Neuronal stem cell (in vitro differentiated cells): ENCODE data around the gene BRAT1.

Source experiments
- DNase-seq: peaks from one replicate; pipeline ENCODE4 v3.0.0-alpha.2; 2013; ENCODE audit warnings: low spot score
- H2AFZ ChIP-seq: one replicate; pipeline ENCODE4 v1.6.1; 2013; ENCODE audit warnings: mild to moderate bottlenecking, low read length, inconsistent platforms
- H2AK5ac ChIP-seq: 2 replicates; pipeline ENCODE4 v1.6.1; 2013; ENCODE audit warnings: low read depth, mild to moderate bottlenecking, inconsistent platforms, low read length, moderate library complexity, mixed read lengths
- H2BK120ac ChIP-seq: 2 replicates; pipeline ENCODE4 v1.6.1; 2013; ENCODE audit warnings: low read depth, mild to moderate bottlenecking, inconsistent platforms, low read length, moderate library complexity, mixed read lengths
- H2BK12ac ChIP-seq: one replicate; pipeline ENCODE4 v1.6.1; 2013; ENCODE audit warnings: low read length, inconsistent platforms
- H2BK15ac ChIP-seq: 2 replicates; pipeline ENCODE4 v1.6.1; 2013; ENCODE audit warnings: mild to moderate bottlenecking, low read length, inconsistent platforms, mixed read lengths
- H2BK5ac ChIP-seq: one replicate; pipeline ENCODE4 v1.6.1; 2013; ENCODE audit warnings: inconsistent platforms, mild to moderate bottlenecking, low read length, moderate library complexity
- H3K14ac ChIP-seq: one replicate; pipeline ENCODE4 v1.6.1; 2013; ENCODE audit warnings: low read length, inconsistent platforms
- H3K18ac ChIP-seq: 2 replicates; pipeline ENCODE4 v1.6.1; 2013; ENCODE audit warnings: low read length, inconsistent platforms
- H3K23ac ChIP-seq: 2 replicates; pipeline ENCODE4 v1.6.1; 2013; ENCODE audit warnings: low read depth, mild to moderate bottlenecking, mixed read lengths, low read length, inconsistent platforms; ENCODE audit not compliant: poor library complexity
- H3K27ac ChIP-seq: replicated peaks from 3 replicates; pipeline ENCODE4 v1.5.1; 2013; ENCODE audit warnings: low read length, inconsistent platforms
- H3K27me3 ChIP-seq, 3 experiments: 2 replicates each; pipeline ENCODE4 v1.6.1; 2013; ENCODE audit warnings: low read length in 3 of 3, mild to moderate bottlenecking in 2 of 3, inconsistent platforms in 1 of 3, low read depth in 1 of 3, mixed read lengths in 1 of 3, moderate library complexity in 1 of 3; ENCODE audit not compliant: control insufficient read depth in 3 of 3, insufficient read depth in 3 of 3
- H3K36me3 ChIP-seq, 2 donors: replicated peaks in 1 of 2; 2 replicates each; pipeline ENCODE4 v1.6.1; 2013; ENCODE audit warnings: low read length in 2 of 2; ENCODE audit not compliant: control insufficient read depth in 2 of 2, insufficient read depth in 2 of 2
- H3K4ac ChIP-seq: 2 replicates; pipeline ENCODE4 v1.6.1; 2013; ENCODE audit warnings: inconsistent platforms, mild to moderate bottlenecking, low read length, moderate library complexity
- H3K4me1 ChIP-seq, 2 donors: 1 replicate in 1 of 2; 2 replicates in 1 of 2; pipeline ENCODE4 v1.6.1; 2013; ENCODE audit warnings: low read length in 2 of 2, low read depth in 1 of 2; ENCODE audit not compliant: control insufficient read depth in 2 of 2, insufficient read depth in 1 of 2
- H3K4me2 ChIP-seq: one replicate; pipeline ENCODE4 v1.6.1; 2013; ENCODE audit warnings: mild to moderate bottlenecking, low read length, inconsistent platforms; ENCODE audit not compliant: insufficient read depth, poor library complexity, severe bottlenecking
- H3K4me3 ChIP-seq, 2 donors: 2 replicates each; pipeline ENCODE4 v1.5.1; 2013; ENCODE audit warnings: low read length in 2 of 2, mild to moderate bottlenecking in 2 of 2, inconsistent platforms in 1 of 2, moderate library complexity in 1 of 2
- H3K79me1 ChIP-seq: one replicate; pipeline ENCODE4 v1.6.1; 2013; ENCODE audit warnings: low read depth, mild to moderate bottlenecking, inconsistent platforms, low read length, moderate library complexity
- H3K9ac ChIP-seq: one replicate; pipeline ENCODE4 v1.6.1; 2013; ENCODE audit warnings: mild to moderate bottlenecking, low read depth, low read length, inconsistent platforms; ENCODE audit not compliant: poor library complexity
- H3K9me3 ChIP-seq, 2 donors: replicated peaks in 1 of 2; 2 replicates each; pipeline versions ENCODE3 to v1.6.1; 2013; ENCODE audit warnings: low read length in 2 of 2, mild to moderate bottlenecking in 2 of 2, inconsistent platforms in 1 of 2, low read depth in 1 of 2, mixed read lengths in 1 of 2, moderate library complexity in 1 of 2; ENCODE audit not compliant: control insufficient read depth in 2 of 2, insufficient read depth in 1 of 2
- H4K8ac ChIP-seq: one replicate; pipeline ENCODE4 v1.6.1; 2013; ENCODE audit warnings: low read depth, mild to moderate bottlenecking, inconsistent platforms, low read length, moderate library complexity
- H4K91ac ChIP-seq: one replicate; pipeline ENCODE4 v1.6.1; 2013; ENCODE audit warnings: low read length, low read depth, mild to moderate bottlenecking, inconsistent platforms; ENCODE audit not compliant: poor library complexity
- whole genome bisulfite sequencing, 2 donors: extraction: QIAGEN DNeasy Blood & Tissue Kit; methylation state at CpG; one replicate each; pipeline ENCODE4 v1.1.7; 2013; ENCODE audit warnings: missing lambda C conversion rate in 2 of 2, mixed read lengths in 1 of 2; ENCODE audit not compliant: insufficient read length in 2 of 2, insufficient replicate concordance in 1 of 2; ENCODE audit errors: extremely low coverage in 2 of 2; 5-methylcytosine and 5-hydroxymethylcytosine counted together

BRAT1 gene

GRCh38 chr7:2507208-2507916, 48.0 kb downstream of the BRAT1 start:
- peaks cover 0 to 2% (median 0%) of the 10 kb centered on the region in 3 experiments for H3K27me3 ChIP-seq
- peak overlapping the region; percentile 75 for H3K23ac ChIP-seq
- peak overlapping the region; percentile 97 for H2BK5ac ChIP-seq
- peaks cover 38 to 42% of the 10 kb centered on the region in 2 donors for H3K4me1 ChIP-seq
- no CpG with 5 or more reads among the region's 26 CpGs for WGBS, 2 donors
- no peaks in the 10 kb centered on the region for H3K36me3 ChIP-seq
- no peak overlapping the region for H3K27ac ChIP-seq
- peak overlapping the region; percentile 99 for H2AK5ac ChIP-seq
- H4K8ac ChIP-seq = no peak overlapping the region
- peak overlapping the region; percentile 97 for H3K18ac ChIP-seq
- no peak overlapping the region for H3K9ac ChIP-seq
- H3K4me3 ChIP-seq = no peak overlapping the region
- peak overlapping the region; percentile 9 for H4K91ac ChIP-seq
- peak overlapping the region; percentile 99 for H2BK15ac ChIP-seq
- H3K4me2 ChIP-seq = no peak overlapping the region
- DNase-seq = no peak
- peak overlapping the region; percentile 99 for H2BK120ac ChIP-seq
- peak overlapping the region; percentile 100 for H2BK12ac ChIP-seq
- no peaks in the 10 kb centered on the region for H3K79me1 ChIP-seq
- no peak overlapping the region for H3K4ac ChIP-seq
- no peak overlapping the region for H3K14ac ChIP-seq
- no peak overlapping the region for H2AFZ ChIP-seq
- H3K9me3 ChIP-seq = no peaks in the 10 kb centered on the region

GRCh38 chr7:2505401-2505800, 49.9 kb downstream of the BRAT1 start:
- H3K14ac ChIP-seq = peak overlapping the region; percentile 41
- H4K8ac ChIP-seq = no peak overlapping the region
- no peaks in the 10 kb centered on the region for H3K27me3 ChIP-seq
- peak overlapping the region; percentile 100 for H2AK5ac ChIP-seq
- DNase-seq = no peak
- no peak overlapping the region for H2AFZ ChIP-seq
- no peak overlapping the region for H3K4ac ChIP-seq
- H2BK120ac ChIP-seq = peak overlapping the region; percentile 94
- H3K18ac ChIP-seq = peak overlapping the region; percentile 93
- no CpG with 5 or more reads among the region's 14 CpGs for WGBS, 2 donors
- no peaks in the 10 kb centered on the region for H3K36me3 ChIP-seq
- H3K4me2 ChIP-seq = no peak overlapping the region
- peak overlapping the region; percentile 93 for H2BK5ac ChIP-seq
- H3K9ac ChIP-seq = no peak overlapping the region
- H2BK15ac ChIP-seq = peak overlapping the region; percentile 100
- H3K4me1 ChIP-seq = peaks cover 31 to 38% of the 10 kb centered on the region in 2 donors
- no peak overlapping the region for H3K27ac ChIP-seq
- peak overlapping the region; percentile 92 for H2BK12ac ChIP-seq
- H3K23ac ChIP-seq = peak overlapping the region; percentile 52
- no peak overlapping the region for H3K4me3 ChIP-seq
- H3K79me1 ChIP-seq = no peaks in the 10 kb centered on the region
- H4K91ac ChIP-seq = peak overlapping the region; percentile 81
- no peaks in the 10 kb centered on the region for H3K9me3 ChIP-seq

GRCh38 chr7:2504889-2505375, 50.4 kb downstream of the BRAT1 start:
- no peak overlapping the region for H3K4ac ChIP-seq
- H3K18ac ChIP-seq = peak overlapping the region; percentile 93
- H3K4me1 ChIP-seq = peaks cover 34 to 39% of the 10 kb centered on the region in 2 donors
- H4K8ac ChIP-seq = no peak overlapping the region
- H2BK12ac ChIP-seq = peak overlapping the region; percentile 92
- no peaks in the 10 kb centered on the region for H3K27me3 ChIP-seq
- no peak overlapping the region for H2AFZ ChIP-seq
- peak overlapping the region; percentile 12 for H3K14ac ChIP-seq
- H3K23ac ChIP-seq = peak overlapping the region; percentile 23
- DNase-seq = no peak
- H2AK5ac ChIP-seq = peak overlapping the region; percentile 100
- peak overlapping the region; percentile 93 for H2BK5ac ChIP-seq
- no peak overlapping the region for H3K27ac ChIP-seq
- H3K9ac ChIP-seq = no peak overlapping the region
- no CpG with 5 or more reads among the region's 19 CpGs for WGBS, 2 donors
- H3K9me3 ChIP-seq = no peaks in the 10 kb centered on the region
- H3K79me1 ChIP-seq = no peaks in the 10 kb centered on the region
- peak overlapping the region; percentile 94 for H2BK120ac ChIP-seq
- no peak overlapping the region for H3K4me3 ChIP-seq
- no peak overlapping the region for H4K91ac ChIP-seq
- H3K36me3 ChIP-seq = no peaks in the 10 kb centered on the region
- no peak overlapping the region for H3K4me2 ChIP-seq
- peak overlapping the region; percentile 100 for H2BK15ac ChIP-seq

GRCh38 chr7:2504128-2504888, 51.0 kb downstream of the BRAT1 start:
- Histone ChIP-seq H4K8ac (peak overlapping the region; percentile 48), H2BK15ac (peak overlapping the region; percentile 100), H3K27me3 (no peaks in the 10 kb centered on the region), H2AK5ac (peak overlapping the region; percentile 100), H2AFZ (no peak overlapping the region), H3K4me3 (no peak overlapping the region), H2BK120ac (peak overlapping the region; percentile 44), H3K4me1 (peaks cover 33 to 39% of the 10 kb centered on the region in 2 donors), H4K91ac (no peak overlapping the region), H3K9ac (peak overlapping the region; percentile 66), H3K14ac (no peak overlapping the region), H3K79me1 (peaks cover 1% of the 10 kb centered on the region), H3K27ac (no peak overlapping the region), H3K4ac (no peak overlapping the region), H3K4me2 (no peak overlapping the region), H2BK5ac (peak overlapping the region; percentile 93), H3K9me3 (no peaks in the 10 kb centered on the region), H3K36me3 (no peaks in the 10 kb centered on the region), H3K23ac (peak overlapping the region; percentile 23), H2BK12ac (peak overlapping the region; percentile 88), H3K18ac (peak overlapping the region; percentile 93)
- no peak for DNase-seq
- no CpG with 5 or more reads among the region's 21 CpGs for WGBS, 2 donors
